GM21529 (cell line): Measurements from ENCODE around the gene WIPF2.
"Not testable (repeated sequence)": the region's sequence is repeated elsewhere in the genome, so short reads cannot be mapped to it uniquely, and the experiment has no call there.

ENCODE experiments used
- ATAC-seq: cut with Tn5 transposase; IDR thresholded peaks from one replicate; pipeline ENCODE4 v1.9.1; 2021; ENCODE audit not compliant: unreplicated experiment

Gene WIPF2

GRCh38 chr17:40191237-40192208, 27.6 kb upstream of the WIPF2 start:
- ATAC-seq, result peak; percentile 80

DNA sequence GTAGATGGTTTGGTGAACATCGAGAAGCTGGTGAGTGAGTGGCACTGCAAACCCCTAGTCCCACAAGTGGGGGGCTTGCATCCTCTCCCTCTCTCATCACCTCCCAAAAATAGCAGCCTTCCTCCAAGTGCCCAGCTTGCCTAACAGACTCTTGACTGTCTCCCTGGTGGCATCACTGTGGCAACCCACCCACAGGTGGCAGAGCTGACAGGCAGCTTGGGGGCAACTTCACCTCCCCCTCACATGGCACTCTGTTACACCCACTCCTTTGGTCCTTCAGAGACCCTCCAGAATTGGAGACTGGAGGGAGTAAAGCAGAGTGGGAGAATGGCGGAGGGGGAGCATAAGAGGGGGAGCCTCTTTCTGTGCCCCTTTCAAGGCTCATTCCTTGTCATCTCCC, 26.1 kb upstream of the WIPF2 start:
- no peak for ATAC-seq

GRCh38 chr17:40194821-40195220, 24.3 kb upstream of the WIPF2 start:
- no peak for ATAC-seq

- ATAC-seq, result no peak
Observed at GRCh38 chr17:40197550-40197949, 21.6 kb upstream of the WIPF2 start.

GRCh38 chr17:40197965-40198456, 21.1 kb upstream of the WIPF2 start:
- ATAC-seq, result not testable (repeated sequence)

DNA sequence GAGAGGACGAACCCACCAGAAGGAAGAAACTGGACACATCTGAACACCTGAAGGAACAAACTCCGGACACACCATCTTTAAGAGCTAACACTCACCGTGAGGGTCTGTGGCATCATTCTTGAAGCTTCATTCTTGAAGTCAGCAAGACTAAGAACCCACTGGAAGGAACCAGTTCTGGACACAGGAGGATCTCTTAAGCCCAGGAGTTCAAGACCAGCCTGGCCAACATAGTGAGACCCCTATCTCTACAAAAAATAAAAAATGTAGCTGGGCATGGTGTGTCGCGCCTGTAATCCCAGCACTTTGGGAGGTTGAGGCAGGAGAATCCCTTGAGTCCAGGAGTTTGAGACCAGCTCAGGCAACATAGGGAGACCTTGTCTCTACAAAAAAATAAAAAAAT, 20.5 kb upstream of the WIPF2 start:
- no peak for ATAC-seq

DNA sequence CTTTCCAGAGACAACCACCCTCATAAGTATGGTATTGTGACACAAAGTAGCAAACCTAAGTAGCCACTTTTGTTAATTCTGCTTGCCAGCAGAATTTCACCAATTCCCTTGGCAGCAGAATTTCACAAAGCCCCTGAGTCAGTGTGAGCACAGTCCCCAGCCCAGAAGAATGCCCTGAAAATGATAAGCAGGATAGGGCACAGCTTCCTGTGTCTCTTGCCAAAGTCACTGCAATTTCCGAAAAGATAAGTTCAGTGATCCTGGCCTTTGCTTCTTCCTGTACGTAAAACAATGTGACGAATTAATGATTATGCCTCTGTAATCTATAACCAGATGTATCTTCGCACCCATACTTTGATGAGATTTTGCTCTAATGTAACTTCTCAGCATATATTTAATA, 16.0 kb upstream of the WIPF2 start:
- ATAC-seq, result no peak

DNA sequence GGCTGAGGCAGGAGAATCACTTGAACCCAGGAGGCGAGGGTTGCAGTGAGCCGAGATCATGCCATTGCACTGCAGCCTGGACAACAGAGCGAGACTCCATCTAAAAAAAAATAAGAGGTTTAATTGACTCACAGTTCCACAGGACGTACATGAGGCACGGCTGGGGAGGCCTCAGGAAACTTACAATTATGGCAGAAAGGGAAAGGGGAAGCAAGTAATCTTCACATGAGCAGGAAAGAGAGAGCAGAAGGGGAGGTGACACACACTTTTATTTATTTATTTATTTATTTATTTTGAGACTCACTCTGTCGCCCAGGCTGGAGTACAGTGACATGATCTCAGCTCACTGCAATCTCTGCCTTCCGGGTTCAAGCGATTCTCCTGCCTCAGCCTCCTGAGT, 12.9 kb upstream of the WIPF2 start:
- ATAC-seq, result not testable (repeated sequence)

- no peak for ATAC-seq
Observed at GRCh38 chr17:40209404-40210093, 9.6 kb upstream of the WIPF2 start.

DNA sequence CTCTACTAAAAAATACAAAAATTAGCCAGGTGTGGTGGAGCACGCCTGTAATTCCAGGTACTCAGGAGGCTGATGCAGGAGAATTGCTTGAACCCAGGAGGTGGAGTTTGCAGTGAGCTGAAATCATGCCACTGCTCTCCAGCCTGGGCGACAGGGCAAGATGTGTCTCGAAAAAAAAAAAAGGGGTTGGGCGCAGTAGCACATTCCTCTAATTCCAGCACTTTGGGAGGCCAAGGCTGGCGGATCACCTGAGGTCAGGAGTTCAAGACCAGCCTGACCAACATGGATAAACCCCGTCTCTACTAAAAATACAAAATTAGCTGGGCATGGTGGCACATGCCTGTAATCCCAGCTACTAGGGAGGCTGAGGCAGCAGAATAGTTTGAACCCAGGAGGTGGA, 5.2 kb upstream of the WIPF2 start:
- ATAC-seq, result not testable (repeated sequence)

- no peak for ATAC-seq
Observed at GRCh38 chr17:40218006-40218739, 931 bp upstream of the WIPF2 start.

DNA sequence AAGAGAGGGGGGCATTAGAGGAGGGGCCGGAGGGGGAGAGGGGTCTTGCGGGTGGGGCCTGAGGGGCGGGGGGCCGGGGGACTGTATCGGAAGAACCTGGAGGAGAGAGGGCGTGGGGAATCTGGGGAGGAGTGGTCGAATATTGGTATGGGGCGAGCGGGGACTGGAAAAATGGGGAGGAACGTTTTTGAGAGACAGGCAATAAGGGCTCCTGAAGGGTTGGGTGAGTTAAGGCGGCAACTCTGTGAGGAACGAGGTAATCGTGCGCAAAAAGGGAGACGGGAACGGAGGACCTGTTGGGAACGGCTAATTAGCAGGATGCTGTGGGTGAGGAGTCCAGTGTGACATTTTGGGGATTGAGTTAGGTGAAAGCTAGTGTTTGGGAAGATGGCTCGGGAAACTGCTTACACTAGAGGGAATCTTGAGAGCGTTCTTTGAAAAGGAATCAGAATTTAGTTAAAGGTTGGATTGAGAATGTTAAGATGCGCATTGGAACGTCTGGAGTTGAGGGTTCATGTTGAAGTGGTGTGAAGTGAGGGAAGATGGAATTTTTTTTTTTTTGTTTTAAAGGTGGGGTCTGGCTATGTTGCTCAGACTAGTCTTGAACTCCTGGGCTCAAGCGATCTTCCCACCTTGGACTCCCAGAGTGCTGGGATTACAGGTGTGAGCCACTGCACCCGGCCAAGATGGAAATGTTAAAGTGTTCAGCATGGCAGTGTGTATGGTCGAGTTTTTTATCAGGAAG, 662 bp downstream of the WIPF2 start:
- no peak for ATAC-seq

DNA sequence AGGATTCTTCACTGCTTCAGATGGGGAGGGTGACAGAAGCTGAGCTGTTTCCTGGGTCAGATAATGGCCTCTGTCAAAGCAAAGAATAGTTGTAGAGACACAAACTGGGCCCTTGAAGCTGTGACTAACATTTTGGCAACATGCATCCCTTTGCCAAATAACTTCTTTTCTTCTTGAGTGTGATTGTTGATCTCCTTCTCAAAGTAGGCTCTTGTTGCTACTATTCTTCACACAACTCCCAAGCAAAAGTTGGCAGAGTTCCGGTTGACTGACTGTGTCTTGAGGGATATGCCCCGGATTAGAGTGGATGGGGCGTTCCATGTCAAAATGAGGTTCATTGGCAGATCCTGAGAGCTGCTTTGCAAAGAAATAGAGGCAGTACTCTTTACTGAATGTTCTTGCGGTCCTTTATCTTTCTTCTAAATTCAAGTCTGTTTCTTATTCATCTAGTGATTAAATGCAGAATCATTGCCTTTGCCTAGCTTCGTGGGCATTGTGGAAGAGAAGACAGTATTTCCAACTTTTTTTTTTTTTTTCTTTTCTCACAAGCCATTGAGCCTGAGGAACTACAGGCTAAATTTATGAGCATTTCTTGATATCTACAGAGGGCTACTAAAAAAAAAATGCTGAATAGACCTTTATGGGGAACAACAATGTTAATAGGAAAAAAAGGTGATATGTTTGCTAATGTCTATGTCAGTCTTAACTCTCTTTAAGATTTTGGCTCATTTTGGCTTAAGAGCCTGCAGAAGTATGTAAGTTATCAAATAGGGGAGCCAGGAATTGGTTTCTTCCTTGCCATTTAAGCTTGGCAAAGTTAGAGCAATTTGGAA, 5.8 kb downstream of the WIPF2 start:
- no peak for ATAC-seq

DNA sequence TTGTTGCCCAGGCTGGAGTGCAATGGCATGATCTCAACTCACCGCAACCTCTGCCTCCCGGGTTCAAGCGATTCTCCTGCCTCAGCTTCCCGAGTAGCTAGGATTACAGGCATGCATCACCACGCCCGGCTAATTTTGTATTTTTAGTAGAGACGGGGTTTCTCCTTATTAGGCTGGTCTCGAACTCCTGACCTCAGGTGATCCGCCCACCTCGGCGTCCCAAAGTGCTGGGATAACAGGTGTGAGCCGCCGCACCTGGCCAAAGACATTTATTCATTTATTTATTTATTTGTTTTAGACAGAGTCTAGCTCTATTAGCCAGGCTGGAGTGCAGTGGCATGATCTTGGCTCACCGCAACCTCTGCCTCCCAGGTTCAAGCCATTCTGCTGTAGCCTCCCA, 10.0 kb downstream of the WIPF2 start:
- ATAC-seq, result not testable (repeated sequence)

DNA sequence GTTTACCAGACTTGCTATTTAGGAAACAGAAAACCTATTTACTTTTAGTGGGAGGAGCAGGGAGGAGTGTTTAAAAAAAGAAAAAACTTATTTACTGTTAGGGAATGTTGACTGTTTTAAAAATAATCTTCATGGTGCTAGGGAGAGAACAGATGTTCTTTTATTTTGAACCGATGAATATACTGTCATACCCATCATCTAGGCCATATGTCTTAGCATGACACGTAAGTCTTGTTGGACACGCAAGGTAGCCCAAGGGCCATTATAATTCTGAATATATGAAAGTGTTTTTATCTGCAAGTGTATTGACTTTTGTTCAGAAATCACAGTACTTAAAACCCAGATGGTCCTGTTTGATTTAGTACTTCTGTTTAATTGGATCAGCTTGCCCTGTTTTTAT, 11.6 kb downstream of the WIPF2 start:
- no peak for ATAC-seq

- not testable (repeated sequence) for ATAC-seq
Observed at GRCh38 chr17:40231928-40232327, 12.8 kb downstream of the WIPF2 start.

DNA sequence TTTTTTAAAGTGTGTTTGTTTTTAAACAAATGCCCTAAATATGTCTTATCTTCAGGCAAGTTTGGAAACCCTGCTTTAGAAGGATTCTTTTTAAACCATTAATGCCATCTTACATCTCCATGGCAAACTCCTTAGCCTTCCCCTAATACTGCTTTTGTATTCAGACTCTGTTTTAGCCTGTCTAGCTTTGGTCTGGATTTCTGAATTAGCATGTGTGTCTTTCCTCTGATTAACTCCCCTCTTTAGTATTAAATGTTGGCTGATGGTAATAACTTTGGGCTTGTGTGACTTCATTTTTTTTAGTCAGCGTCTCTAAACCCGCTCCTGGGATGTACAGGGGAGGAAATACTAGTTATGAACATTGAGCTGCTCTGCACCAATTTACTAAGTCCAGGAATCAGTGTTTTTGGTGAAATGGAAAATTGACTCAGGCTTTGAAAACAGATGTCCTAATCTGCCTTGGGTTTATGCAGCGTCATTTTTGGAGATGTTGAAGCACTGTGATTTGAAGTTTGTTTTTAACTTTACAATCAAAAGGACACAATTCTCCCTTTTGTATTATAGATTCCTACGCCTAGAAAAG, 22.2 kb downstream of the WIPF2 start:
- ATAC-seq, result no peak

GRCh38 chr17:40242774-40243173, 23.7 kb downstream of the WIPF2 start:
- ATAC-seq, result no peak

GRCh38 chr17:40243761-40244160, 24.7 kb downstream of the WIPF2 start:
- ATAC-seq, result no peak
